ENCODE results near the gene G6PC2.
"Not testable (repeated sequence)": the region's sequence is repeated elsewhere in the genome, so short reads cannot be mapped to it uniquely, and the experiment has no call there.

Gene G6PC2, protein sequence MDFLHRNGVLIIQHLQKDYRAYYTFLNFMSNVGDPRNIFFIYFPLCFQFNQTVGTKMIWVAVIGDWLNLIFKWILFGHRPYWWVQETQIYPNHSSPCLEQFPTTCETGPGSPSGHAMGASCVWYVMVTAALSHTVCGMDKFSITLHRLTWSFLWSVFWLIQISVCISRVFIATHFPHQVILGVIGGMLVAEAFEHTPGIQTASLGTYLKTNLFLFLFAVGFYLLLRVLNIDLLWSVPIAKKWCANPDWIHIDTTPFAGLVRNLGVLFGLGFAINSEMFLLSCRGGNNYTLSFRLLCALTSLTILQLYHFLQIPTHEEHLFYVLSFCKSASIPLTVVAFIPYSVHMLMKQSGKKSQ

DNA sequence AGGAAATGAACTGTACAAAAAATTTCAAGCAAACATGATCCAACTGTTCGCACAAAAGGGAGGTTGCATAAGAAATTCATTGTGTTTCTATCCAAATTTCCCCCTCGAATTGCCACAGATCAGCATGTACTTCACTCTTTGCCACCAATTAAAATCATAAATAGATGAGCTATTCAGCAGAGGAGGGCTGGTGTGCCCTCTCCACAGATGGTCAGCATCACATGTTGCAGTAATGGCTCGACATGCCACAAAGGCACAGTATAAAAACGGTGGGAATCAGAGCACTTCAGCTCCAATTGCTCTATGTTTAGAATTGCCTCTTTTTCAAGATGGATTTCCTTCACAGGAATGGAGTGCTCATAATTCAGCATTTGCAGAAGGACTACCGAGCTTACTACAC, at the start of gene G6PC2:
TSS of gene G6PC2 (plus strand) at position 289 of the 400 bp plus-strand sequence. CDS start at position 330, 41 bp downstream.
- Histone ChIP-seq H3K9me3 (ENCODE audit: insufficient read depth, low read length) (no peaks in the 10 kb centered on the region), H3K4me1 (ENCODE audit: insufficient read depth, insufficient read length) (no peaks in the 10 kb centered on the region), H3K27me3 (ENCODE audit: insufficient read depth, insufficient read length) (no peaks in the 10 kb centered on the region), H3K4me3 (ENCODE audit: insufficient read length, low read depth) (no peak within 1 kb of the TSS), H3K9ac (ENCODE audit: insufficient read length, low read depth) (no peak within 1 kb of the TSS), H3K36me3 (ENCODE audit: insufficient read depth, insufficient read length, low read length) (no peaks in the 10 kb centered on the region)
- DNase-seq (ENCODE audit: low read depth, low spot score): no peak
- no peak for TF ChIP-seq SUZ12 (IDR thresholded peaks at IDR 0.05; ENCODE audit: extremely low read depth, insufficient read depth, insufficient read length)
- TF ChIP-seq ZNF274 (IDR thresholded peaks at IDR 0.05; ENCODE audit: low read depth, low read length): no peak
- no peak for TF ChIP-seq YY1 (IDR thresholded peaks at IDR 0.05; ENCODE audit: insufficient read depth, insufficient read length)

DNA sequence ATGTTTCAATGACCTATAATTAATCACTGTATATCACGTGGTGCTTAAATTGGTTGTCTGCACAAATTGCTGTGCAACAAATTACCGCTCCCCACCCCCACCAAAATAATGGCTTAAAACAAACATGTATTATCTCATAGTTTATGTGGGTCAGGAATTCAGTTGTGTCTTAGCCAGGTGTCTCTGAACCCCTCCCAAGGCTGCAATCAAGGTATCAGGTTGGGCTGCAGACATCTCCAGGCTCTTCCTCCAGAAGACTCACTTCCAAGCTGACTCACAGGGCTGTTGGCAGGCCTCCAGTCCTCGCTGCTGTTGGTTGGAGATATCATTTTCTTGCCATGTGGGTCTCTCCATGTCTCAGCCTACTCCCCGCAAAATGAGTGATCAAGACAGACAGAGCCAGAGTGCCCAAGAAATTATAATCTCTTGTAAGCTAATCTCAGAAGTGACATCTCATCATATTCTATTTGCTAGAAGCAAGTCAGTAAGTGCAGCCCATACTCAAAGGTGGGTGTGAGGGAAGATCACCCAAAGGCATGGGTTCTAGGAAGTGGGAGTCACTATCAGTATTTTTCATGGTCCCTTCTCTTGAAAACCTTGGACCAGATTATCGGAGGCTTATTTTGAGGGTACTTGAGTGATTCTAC, 49.3 kb upstream of the G6PC2 start:
- Histone ChIP-seq H3K4me3 (ENCODE audit: insufficient read length, low read depth) (no peak overlapping the region), H3K9me3 (ENCODE audit: insufficient read depth, low read length) (no peaks in the 10 kb centered on the region), H3K4me1 (ENCODE audit: insufficient read depth, insufficient read length) (no peaks in the 10 kb centered on the region), H3K27me3 (ENCODE audit: insufficient read depth, insufficient read length) (no peaks in the 10 kb centered on the region), H3K9ac (ENCODE audit: insufficient read length, low read depth) (no peak overlapping the region), H3K36me3 (ENCODE audit: insufficient read depth, insufficient read length, low read length) (peaks cover 5% of the 10 kb centered on the region)
- TF ChIP-seq YY1 (IDR thresholded peaks at IDR 0.05; ENCODE audit: insufficient read depth, insufficient read length) (no peak), SUZ12 (IDR thresholded peaks at IDR 0.05; ENCODE audit: extremely low read depth, insufficient read depth, insufficient read length) (no peak), ZNF274 (IDR thresholded peaks at IDR 0.05; ENCODE audit: low read depth, low read length) (no peak)
- no peak for DNase-seq (ENCODE audit: low read depth, low spot score)

DNA sequence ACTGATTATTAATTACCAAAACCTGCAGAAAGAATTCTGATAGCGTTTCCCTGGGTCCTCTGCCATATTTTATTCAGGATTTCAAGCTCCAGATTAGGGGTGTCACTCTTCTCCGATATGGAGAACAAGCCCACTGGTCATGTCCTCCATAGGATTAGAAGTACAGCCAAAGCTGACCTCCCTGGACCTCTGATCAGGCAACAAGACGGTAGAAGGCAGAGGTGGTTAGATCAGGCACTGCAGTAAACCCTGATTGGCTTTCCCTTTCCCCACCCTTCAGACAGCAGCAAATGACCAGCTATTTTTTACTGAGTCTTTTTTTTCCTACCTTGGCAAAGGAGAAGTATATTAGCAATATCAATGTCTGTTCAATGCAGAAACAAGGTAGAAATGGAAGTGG, 48.6 kb upstream of the G6PC2 start:
- TF ChIP-seq SUZ12 (IDR thresholded peaks at IDR 0.05; ENCODE audit: extremely low read depth, insufficient read depth, insufficient read length) (no peak), YY1 (IDR thresholded peaks at IDR 0.05; ENCODE audit: insufficient read depth, insufficient read length) (no peak), ZNF274 (IDR thresholded peaks at IDR 0.05; ENCODE audit: low read depth, low read length) (no peak)

DNA sequence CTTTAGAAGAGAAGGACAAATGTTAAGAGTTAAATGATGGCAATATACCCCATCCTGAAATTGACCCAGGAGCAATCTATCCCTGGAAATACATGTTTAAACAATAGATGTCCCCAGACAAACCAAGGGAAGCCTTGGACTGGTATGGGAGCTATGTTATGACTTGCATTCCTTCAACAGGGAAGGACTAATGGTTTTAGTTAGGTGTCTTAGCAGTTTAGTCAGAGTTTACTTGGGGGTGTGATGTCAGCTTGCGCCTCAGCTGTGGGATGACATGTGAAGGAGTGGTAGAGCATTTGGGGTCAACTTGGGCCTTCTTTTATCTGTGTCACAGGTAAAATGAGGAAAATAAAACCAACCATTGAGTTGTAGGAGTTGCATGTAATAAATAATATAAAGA, 47.6 kb upstream of the G6PC2 start:
- Histone ChIP-seq H3K9me3 (ENCODE audit: insufficient read depth, low read length) (no peaks in the 10 kb centered on the region), H3K4me1 (ENCODE audit: insufficient read depth, insufficient read length) (no peaks in the 10 kb centered on the region), H3K36me3 (ENCODE audit: insufficient read depth, insufficient read length, low read length) (peaks cover 5% of the 10 kb centered on the region), H3K9ac (ENCODE audit: insufficient read length, low read depth) (no peak overlapping the region), H3K27me3 (ENCODE audit: insufficient read depth, insufficient read length) (no peaks in the 10 kb centered on the region), H3K4me3 (ENCODE audit: insufficient read length, low read depth) (no peak overlapping the region)
- no peak for DNase-seq (ENCODE audit: low read depth, low spot score)
- TF ChIP-seq YY1 (IDR thresholded peaks at IDR 0.05; ENCODE audit: insufficient read depth, insufficient read length) (no peak), ZNF274 (IDR thresholded peaks at IDR 0.05; ENCODE audit: low read depth, low read length) (no peak), SUZ12 (IDR thresholded peaks at IDR 0.05; ENCODE audit: extremely low read depth, insufficient read depth, insufficient read length) (no peak)

More for the DNA sequence above, 48.6 kb upstream of the G6PC2 start:
- H3K27me3 ChIP-seq (ENCODE audit: insufficient read depth, insufficient read length): no peaks in the 10 kb centered on the region
- no peak overlapping the region for H3K9ac ChIP-seq (ENCODE audit: insufficient read length, low read depth)
- H3K9me3 ChIP-seq (ENCODE audit: insufficient read depth, low read length): no peaks in the 10 kb centered on the region
- no peak for DNase-seq (ENCODE audit: low read depth, low spot score)
- no peak overlapping the region for H3K4me3 ChIP-seq (ENCODE audit: insufficient read length, low read depth)
- no peaks in the 10 kb centered on the region for H3K4me1 ChIP-seq (ENCODE audit: insufficient read depth, insufficient read length)
- H3K36me3 ChIP-seq (ENCODE audit: insufficient read depth, insufficient read length, low read length): peaks cover 5% of the 10 kb centered on the region

DNA sequence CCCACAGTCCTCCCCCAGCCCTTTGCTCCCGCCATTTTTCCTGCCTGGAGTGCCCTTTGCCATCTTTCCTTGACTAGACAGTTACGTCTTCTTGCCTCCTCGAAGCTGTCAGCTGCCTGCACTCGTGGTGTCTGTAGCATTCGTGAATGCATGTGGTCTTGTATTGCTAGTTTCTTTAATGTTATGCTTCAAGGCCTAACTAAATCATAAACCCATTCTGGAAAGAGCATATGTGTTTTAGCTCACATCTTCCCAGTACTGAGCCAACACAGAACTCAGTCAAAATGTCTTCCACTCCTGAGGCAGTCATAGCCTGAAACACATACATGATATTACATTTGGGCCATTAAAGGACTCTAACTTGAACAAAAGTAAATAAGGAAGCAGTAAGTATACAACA, 46.4 kb upstream of the G6PC2 start:
- no peaks in the 10 kb centered on the region for H3K4me1 ChIP-seq (ENCODE audit: insufficient read depth, insufficient read length)
- H3K9ac ChIP-seq (ENCODE audit: insufficient read length, low read depth): no peak overlapping the region
- peaks cover 5% of the 10 kb centered on the region for H3K36me3 ChIP-seq (ENCODE audit: insufficient read depth, insufficient read length, low read length)
- no peak for DNase-seq (ENCODE audit: low read depth, low spot score)
- H3K27me3 ChIP-seq (ENCODE audit: insufficient read depth, insufficient read length): no peaks in the 10 kb centered on the region
- no peaks in the 10 kb centered on the region for H3K9me3 ChIP-seq (ENCODE audit: insufficient read depth, low read length)
- no peak overlapping the region for H3K4me3 ChIP-seq (ENCODE audit: insufficient read length, low read depth)
- TF ChIP-seq YY1 (IDR thresholded peaks at IDR 0.05; ENCODE audit: insufficient read depth, insufficient read length) (no peak), SUZ12 (IDR thresholded peaks at IDR 0.05; ENCODE audit: extremely low read depth, insufficient read depth, insufficient read length) (no peak), ZNF274 (IDR thresholded peaks at IDR 0.05; ENCODE audit: low read depth, low read length) (no peak)

DNA sequence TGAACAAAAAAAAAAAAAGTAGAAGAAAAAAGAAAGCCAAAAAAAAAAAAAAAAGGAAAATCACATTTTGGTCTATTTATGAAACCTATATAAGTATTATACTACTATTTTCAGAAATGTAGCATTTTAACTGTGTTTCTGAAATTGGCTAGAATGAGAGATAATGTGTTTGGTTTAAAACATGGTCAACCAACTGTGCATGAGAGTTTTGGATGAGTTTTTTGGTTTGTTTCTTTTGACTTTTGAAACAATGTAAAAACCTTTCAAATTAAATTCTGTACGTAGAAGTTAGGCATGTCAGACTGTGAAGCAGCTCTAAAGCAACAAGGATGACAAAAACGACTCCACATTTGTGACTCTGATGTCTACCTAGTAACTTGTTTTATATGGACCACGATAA, 45.5 kb upstream of the G6PC2 start:
- Histone ChIP-seq H3K9ac (ENCODE audit: insufficient read length, low read depth) (no peak overlapping the region), H3K27me3 (ENCODE audit: insufficient read depth, insufficient read length) (no peaks in the 10 kb centered on the region), H3K4me1 (ENCODE audit: insufficient read depth, insufficient read length) (no peaks in the 10 kb centered on the region), H3K9me3 (ENCODE audit: insufficient read depth, low read length) (no peaks in the 10 kb centered on the region), H3K36me3 (ENCODE audit: insufficient read depth, insufficient read length, low read length) (peaks cover 5% of the 10 kb centered on the region), H3K4me3 (ENCODE audit: insufficient read length, low read depth) (no peak overlapping the region)
- TF ChIP-seq YY1 (IDR thresholded peaks at IDR 0.05; ENCODE audit: insufficient read depth, insufficient read length) (no peak), SUZ12 (IDR thresholded peaks at IDR 0.05; ENCODE audit: extremely low read depth, insufficient read depth, insufficient read length) (no peak)
- DNase-seq (ENCODE audit: low read depth, low spot score): no peak

DNA sequence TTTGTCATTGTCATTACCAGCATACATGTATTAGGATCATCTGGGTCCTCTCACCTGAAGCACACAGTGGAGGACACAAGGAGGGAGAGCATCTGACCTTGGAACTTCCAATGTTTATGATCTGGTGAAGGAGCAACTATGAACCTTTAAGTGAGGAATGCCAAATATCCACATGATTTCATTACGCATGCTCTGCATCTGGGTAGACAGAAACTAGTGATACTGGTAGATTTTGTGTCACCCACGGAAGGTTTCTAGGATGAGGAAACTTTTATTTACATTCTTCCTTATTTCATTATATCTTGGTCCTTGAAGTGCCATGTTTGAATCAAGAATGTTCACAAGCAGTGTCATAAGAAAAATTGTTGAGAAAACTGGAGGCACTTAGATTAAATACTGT, 42.9 kb upstream of the G6PC2 start:
- Histone ChIP-seq H3K27me3 (ENCODE audit: insufficient read depth, insufficient read length) (no peaks in the 10 kb centered on the region), H3K36me3 (ENCODE audit: insufficient read depth, insufficient read length, low read length) (peaks cover 12% of the 10 kb centered on the region), H3K4me3 (ENCODE audit: insufficient read length, low read depth) (no peak overlapping the region), H3K9me3 (ENCODE audit: insufficient read depth, low read length) (no peaks in the 10 kb centered on the region), H3K9ac (ENCODE audit: insufficient read length, low read depth) (no peak overlapping the region), H3K4me1 (ENCODE audit: insufficient read depth, insufficient read length) (no peaks in the 10 kb centered on the region)
- no peak for DNase-seq (ENCODE audit: low read depth, low spot score)
- no peak for TF ChIP-seq YY1 (IDR thresholded peaks at IDR 0.05; ENCODE audit: insufficient read depth, insufficient read length)
- TF ChIP-seq ZNF274 (IDR thresholded peaks at IDR 0.05; ENCODE audit: low read depth, low read length): no peak
- no peak for TF ChIP-seq SUZ12 (IDR thresholded peaks at IDR 0.05; ENCODE audit: extremely low read depth, insufficient read depth, insufficient read length)

DNA sequence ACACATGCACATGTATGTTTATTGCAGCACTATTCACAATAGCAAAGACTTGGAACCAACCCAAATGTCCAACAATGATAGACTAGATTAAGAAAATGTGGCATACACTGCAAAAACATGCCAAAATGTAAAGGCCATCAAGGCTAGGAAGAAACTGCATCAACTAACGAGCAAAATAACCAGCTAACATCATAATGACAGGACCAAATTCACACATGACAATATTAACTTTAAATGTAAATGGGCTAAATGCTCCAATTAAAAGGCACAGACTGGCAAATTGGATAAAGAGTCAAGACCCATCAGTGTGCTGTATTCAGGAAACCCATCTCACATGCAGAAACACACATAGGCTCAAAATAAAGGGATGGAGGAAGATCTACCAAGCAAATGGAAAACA, 33.9 kb upstream of the G6PC2 start:
- H3K9ac ChIP-seq (ENCODE audit: insufficient read length, low read depth); H3K27me3 ChIP-seq (ENCODE audit: insufficient read depth, insufficient read length); DNase-seq (ENCODE audit: low read depth, low spot score); H3K4me1 ChIP-seq (ENCODE audit: insufficient read depth, insufficient read length); H3K4me3 ChIP-seq (ENCODE audit: insufficient read length, low read depth); H3K9me3 ChIP-seq (ENCODE audit: insufficient read depth, low read length): not testable (repeated sequence)
- H3K36me3 ChIP-seq (ENCODE audit: insufficient read depth, insufficient read length, low read length): peaks cover 23% of the 10 kb centered on the region

DNA sequence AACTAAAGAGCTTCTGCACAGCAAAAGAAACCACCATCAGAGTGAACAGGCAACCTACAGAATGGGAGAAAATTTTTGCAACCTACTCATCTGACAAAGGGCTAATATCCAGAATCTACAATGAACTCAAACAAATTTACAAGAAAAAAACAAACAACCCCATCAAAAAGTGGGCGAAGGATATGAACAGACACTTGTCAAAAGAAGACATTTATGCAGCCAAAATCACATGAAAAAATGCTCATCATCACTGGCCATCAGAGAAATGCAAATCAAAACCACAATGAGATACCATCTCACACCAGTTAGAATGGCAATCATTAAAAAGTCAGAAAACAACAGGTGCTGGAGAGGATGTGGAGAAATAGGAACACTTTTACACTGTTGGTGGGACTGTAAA, 30.7 kb upstream of the G6PC2 start:
- not testable (repeated sequence) for H3K9me3 ChIP-seq (ENCODE audit: insufficient read depth, low read length); H3K4me1 ChIP-seq (ENCODE audit: insufficient read depth, insufficient read length); H3K4me3 ChIP-seq (ENCODE audit: insufficient read length, low read depth); H3K27me3 ChIP-seq (ENCODE audit: insufficient read depth, insufficient read length); DNase-seq (ENCODE audit: low read depth, low spot score); H3K9ac ChIP-seq (ENCODE audit: insufficient read length, low read depth)
- peaks cover 25% of the 10 kb centered on the region for H3K36me3 ChIP-seq (ENCODE audit: insufficient read depth, insufficient read length, low read length)

DNA sequence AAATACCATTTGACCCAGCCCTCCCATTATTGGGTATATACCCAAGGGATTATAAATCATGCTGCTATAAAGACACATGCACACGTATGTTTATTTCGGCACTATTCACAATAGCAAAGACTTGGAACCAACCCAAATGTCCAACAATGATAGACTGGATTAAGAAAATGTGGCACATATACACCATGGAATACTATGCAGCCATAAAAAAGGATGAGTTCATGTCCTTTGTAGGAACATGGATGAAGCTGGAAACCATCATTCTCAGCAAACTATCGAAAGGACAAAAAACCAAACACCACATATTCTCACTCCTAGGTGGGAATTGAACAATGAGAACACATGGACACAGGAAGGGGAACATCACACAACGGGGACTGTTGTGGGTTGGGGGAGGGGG, 30.3 kb upstream of the G6PC2 start:
- H3K36me3 ChIP-seq (ENCODE audit: insufficient read depth, insufficient read length, low read length): peaks cover 25% of the 10 kb centered on the region
- DNase-seq (ENCODE audit: low read depth, low spot score); H3K4me3 ChIP-seq (ENCODE audit: insufficient read length, low read depth); H3K4me1 ChIP-seq (ENCODE audit: insufficient read depth, insufficient read length); H3K9me3 ChIP-seq (ENCODE audit: insufficient read depth, low read length); H3K9ac ChIP-seq (ENCODE audit: insufficient read length, low read depth); H3K27me3 ChIP-seq (ENCODE audit: insufficient read depth, insufficient read length): not testable (repeated sequence)

Data from NT2/D1 (cell line).